HG03442 (cell line): ENCODE measurements around the gene VWCE.

Experiments
- ATAC-seq: cut with Tn5 transposase; IDR thresholded peaks from one replicate; pipeline ENCODE4 v1.9.1; 2021; ENCODE audit warnings: mild to moderate bottlenecking, moderate library complexity; ENCODE audit not compliant: unreplicated experiment

VWCE gene

GRCh38 chr11:61281581-61282250, 13.4 kb downstream of the VWCE start:
- no peak for ATAC-seq

GRCh38 chr11:61280883-61281580, 14.1 kb downstream of the VWCE start:
- no peak for ATAC-seq

GRCh38 chr11:61279934-61280659, 15.0 kb downstream of the VWCE start:
- ATAC-seq = no peak

GRCh38 chr11:61278001-61278470, 17.1 kb downstream of the VWCE start:
- no peak for ATAC-seq

- ATAC-seq = no peak
These were observed 17.7 kb downstream of the VWCE start for GRCh38 chr11:61277186-61278000.

GRCh38 chr11:61275191-61275590, 19.9 kb downstream of the VWCE start:
- ATAC-seq = no peak

- ATAC-seq = no peak
These were observed 21.0 kb downstream of the VWCE start for GRCh38 chr11:61274084-61274483.

GRCh38 chr11:61273178-61274078, 21.7 kb downstream of the VWCE start:
- ATAC-seq = no peak

- no peak for ATAC-seq
These were observed 22.4 kb downstream of the VWCE start for GRCh38 chr11:61272731-61273130.

- no peak for ATAC-seq
These were observed 24.6 kb downstream of the VWCE start for GRCh38 chr11:61270354-61271076.

- ATAC-seq = no peak
These were observed 26.4 kb downstream of the VWCE start for GRCh38 chr11:61268588-61269250.

- ATAC-seq = no peak
These were observed 27.7 kb downstream of the VWCE start for GRCh38 chr11:61267437-61267841.

- ATAC-seq = no peak
These were observed 28.5 kb downstream of the VWCE start for GRCh38 chr11:61266602-61267001.

- ATAC-seq = no peak
These were observed 29.8 kb downstream of the VWCE start for GRCh38 chr11:61265357-61265756.

GRCh38 chr11:61264795-61265194, 30.3 kb downstream of the VWCE start:
- no peak for ATAC-seq

GRCh38 chr11:61264371-61264770, 30.7 kb downstream of the VWCE start:
- no peak for ATAC-seq

- ATAC-seq = no peak
These were observed 35.8 kb downstream of the VWCE start for GRCh38 chr11:61259363-61259762.

- no peak for ATAC-seq
These were observed 36.6 kb downstream of the VWCE start for GRCh38 chr11:61258546-61258945.
